SK-N-SH treated with all-trans-retinoic acid at 6 μM for 48 hours (cell line): Measurements from ENCODE around the gene KIF15.

Experiments
- ARNTL ChIP-seq: fragments of 450-650 bp; formaldehyde crosslinking; IDR thresholded peaks from 2 replicates; pipeline ENCODE4 v1.5.0; 2020; ENCODE audit warnings: low read depth, mild to moderate bottlenecking, moderate library complexity, borderline replicate concordance
- PPARA ChIP-seq: fragments of 250-450 bp; sonication (Bioruptor Pico); IDR thresholded peaks from 2 replicates; pipeline ENCODE4 v1.5.0; 2020; ENCODE audit warnings: mild to moderate bottlenecking, borderline replicate concordance
- TCF4 ChIP-seq: fragments of 250-450 bp; sonication (Bioruptor Pico); IDR thresholded peaks from 2 replicates; pipeline ENCODE4 v1.8.0; 2021; ENCODE audit warnings: mild to moderate bottlenecking, moderate library complexity, borderline replicate concordance
- ZC3H10 ChIP-seq: fragments of 250-450 bp; sonication (Bioruptor Pico); IDR thresholded peaks from 2 replicates; pipeline ENCODE4 v1.5.1; 2021; ENCODE audit warnings: mild to moderate bottlenecking, moderate library complexity
- ZFP3 ChIP-seq: fragments of 250-450 bp; sonication (Bioruptor Pico); IDR thresholded peaks from 2 replicates; pipeline ENCODE4 v1.5.0; 2020; ENCODE audit warnings: mild to moderate bottlenecking, moderate library complexity
- ZFP30 ChIP-seq: fragments of 450-650 bp; formaldehyde crosslinking; IDR thresholded peaks from 2 replicates; pipeline ENCODE4 v1.5.0; 2022; ENCODE audit warnings: mild to moderate bottlenecking, moderate library complexity

DNA sequence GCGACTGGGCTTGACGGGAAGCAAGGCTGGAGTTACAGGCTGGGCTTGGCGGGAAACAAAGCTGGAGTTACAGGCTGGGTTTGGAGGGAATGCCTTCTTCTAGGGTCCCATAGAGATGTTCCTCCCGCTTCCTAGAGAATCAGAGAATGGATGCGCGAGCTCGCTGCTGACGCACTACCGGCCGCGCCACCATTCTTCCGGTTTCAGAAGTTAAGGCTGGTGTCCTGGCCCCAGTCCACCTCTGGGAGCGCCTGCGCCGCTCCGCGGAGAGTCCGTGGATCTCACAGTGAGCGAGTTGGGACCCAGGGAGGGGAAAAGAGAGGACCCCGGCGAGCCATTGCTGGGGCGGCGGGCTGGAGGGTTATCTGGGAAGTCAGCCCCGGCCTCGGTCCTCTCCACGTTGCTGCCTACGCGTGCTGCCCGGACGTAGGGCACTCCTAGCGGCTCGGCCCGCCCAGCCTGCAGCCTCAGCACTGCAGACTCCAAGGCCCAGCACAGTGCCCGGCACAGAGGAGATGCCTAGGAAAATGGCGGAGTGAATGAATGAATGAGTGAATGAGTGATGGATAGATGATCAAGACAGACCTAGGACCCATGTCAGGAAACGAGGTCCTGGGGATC lies 49.0 kb upstream of the KIF15 start, which contains the start of gene ZNF502:
- TF ChIP-seq ZFP30 (CRISPR knock-in tag) = no peak
- TF ChIP-seq ARNTL (CRISPR knock-in tag) = no peak
- TF ChIP-seq ZFP3 (CRISPR knock-in tag) = peak; percentile 47; the same call in 1 of the 2 replicates
- TF ChIP-seq TCF4 (CRISPR knock-in tag) = no peak
- no peak for TF ChIP-seq PPARA
- TF ChIP-seq ZC3H10 (CRISPR knock-in tag) = no peak
